T47D (cell line): ENCODE measurements around the gene CNTNAP5.

Experiments used
- DNase-seq, 2 experiments: peaks; one replicate each; pipeline versions ENCODE4 v3.0.0 to v3.0.0-alpha.2; 2011 to 2012; ENCODE audit warnings: low read depth in 1 of 2, low spot score in 1 of 2
- JUND ChIP-seq: IDR thresholded peaks from 2 replicates; pipeline ENCODE4 v1.6.1; 2012; ENCODE audit warnings: low read depth
- in situ Hi-C: cut with HindIII; loops from 2 replicates; pipeline ENCODE4 v1.10.0; 2016; ENCODE audit warnings: low sequenced_read_pairs, low pct_unique_long_range_greater_than_20kb

CNTNAP5 gene

DNA sequence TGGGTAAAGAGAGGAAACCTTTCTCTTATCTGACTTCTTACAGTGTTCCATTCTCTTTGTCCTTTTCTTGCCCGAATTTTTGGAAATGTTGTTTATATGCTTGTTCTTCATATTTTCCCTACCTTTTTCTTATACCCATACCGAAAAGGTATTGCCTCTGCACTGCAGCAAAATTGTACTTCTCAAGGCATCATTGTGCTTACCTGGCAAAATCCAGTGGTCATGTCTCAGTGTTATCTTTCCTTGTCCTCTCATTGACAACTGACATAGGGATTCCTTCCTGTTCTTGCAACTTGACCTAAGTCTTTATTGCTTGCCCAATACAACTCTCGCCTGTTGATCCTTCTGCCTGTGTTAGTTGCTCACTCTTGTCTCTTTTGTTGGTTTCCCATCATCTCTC is 842.2 kb downstream of the CNTNAP5 start:
- DNase-seq, result no peak
- in situ Hi-C loops, result no loop called here
- no peak for TF ChIP-seq JUND

DNA sequence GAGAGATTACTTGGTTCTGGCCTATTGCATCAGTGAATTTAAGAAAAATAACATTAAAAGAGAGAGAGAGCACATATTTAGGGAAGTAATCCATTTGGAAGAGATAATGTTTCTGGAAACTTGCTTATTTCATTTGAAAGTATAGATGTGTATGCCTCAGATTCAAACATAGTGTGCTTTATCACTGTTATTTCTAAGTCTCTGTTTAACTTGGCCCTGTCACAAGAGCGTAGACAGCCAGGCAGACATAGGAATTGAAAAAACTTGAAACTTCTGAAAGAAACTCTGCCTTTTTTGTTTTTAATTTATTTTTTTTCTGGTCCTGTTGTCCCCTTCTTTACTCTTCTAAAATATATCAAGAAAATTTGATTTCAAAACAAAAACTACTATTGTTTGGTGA is 849.1 kb downstream of the CNTNAP5 start:
- no peak for TF ChIP-seq JUND
- DNase-seq, result no peak
- in situ Hi-C loops, result no loop called here

DNA sequence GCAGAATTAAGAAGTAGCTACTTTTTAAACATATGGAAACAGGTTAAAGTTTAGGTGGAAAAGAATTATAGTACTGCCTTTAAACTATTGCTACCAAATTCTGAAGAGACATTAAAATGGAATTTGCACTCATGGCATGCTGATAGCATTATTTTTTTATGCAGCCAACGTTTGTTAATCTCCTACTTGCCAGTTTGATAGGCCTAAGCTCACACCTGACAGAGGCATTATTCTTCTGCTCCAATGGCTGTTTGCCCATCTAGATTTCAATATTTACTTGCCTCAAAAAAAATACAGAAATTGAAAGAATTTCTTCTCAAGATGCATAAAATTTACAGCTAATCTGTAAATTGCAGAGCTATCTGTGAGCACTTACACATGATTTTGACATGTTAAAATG is 849.6 kb downstream of the CNTNAP5 start:
- no peak for DNase-seq
- in situ Hi-C loops, result no loop called here
- TF ChIP-seq JUND, result no peak

DNA sequence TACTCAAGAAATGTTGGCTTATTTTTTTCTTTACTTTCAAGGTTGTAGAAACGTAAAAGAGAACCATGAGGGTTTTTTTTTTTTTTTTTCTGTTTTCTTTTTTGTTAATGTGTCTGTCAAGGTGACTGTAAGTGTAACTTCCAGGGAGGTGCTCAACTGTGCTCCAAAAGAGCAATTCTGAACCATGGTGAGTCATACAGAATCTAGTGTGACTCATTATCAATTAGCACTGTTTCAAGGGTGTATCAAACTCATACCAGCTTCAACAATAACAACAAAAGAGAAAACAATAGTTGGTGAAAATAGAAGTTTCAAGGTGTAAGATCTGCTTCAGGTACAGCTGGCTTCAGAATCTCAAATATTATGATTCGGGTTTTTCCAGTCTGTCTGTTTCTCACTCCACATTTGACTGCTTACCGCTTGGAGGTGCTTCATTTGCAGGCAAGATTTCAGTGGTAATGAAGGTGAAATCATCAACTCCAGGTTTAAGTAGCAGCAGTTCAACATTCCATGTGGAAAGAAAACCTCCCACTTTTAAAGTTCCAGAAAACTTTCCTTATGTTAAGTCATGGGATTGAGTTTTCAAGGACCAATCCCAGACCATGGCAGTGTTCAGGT is 850.6 kb downstream of the CNTNAP5 start:
- no peak for DNase-seq
- TF ChIP-seq JUND, result no peak
- in situ Hi-C loops, result no loop called here

DNA sequence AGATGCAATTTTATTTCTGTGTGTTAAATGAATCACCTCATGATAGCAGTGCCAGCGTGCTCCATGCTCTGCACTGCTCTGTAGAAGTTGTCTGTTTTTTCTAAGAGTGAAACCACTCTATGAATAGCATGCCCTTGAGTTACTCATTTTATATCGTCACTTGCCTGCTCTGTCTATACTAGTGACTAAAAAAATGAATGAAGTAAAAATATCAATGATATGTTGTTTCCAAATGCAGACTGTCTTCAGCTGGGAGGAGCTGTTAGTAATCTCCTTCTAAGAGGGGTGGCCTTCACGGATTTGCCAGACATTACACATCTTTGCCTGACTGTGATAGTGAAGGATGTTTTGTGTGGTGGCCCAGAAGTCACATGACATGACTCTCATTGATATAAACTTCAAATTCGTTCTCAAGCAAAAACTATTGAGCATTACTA is 852.1 kb downstream of the CNTNAP5 start:
- no peak for DNase-seq
- TF ChIP-seq JUND, result no peak
- in situ Hi-C loops, result no loop called here

DNA sequence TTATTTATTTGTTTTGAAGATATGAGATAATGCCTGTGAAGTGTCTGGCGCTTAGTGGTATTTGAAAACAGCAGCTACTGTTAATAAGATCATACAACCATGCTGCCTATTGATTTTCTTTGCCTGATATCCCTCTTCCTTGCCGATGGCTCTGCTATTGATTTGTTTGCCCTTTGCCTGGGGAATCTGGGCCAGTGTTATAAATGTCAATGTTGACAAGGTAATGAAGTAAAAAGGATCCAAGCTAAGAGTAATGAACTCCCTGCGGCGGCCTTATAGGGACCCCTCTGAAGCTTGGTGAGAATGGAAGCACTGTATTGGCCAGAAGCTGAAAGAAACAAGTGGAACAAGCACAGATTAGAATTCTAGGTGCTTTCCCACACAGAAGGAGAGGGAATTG is 854.6 kb downstream of the CNTNAP5 start:
- DNase-seq, result no peak
- TF ChIP-seq JUND, result no peak
- in situ Hi-C loops, result no loop called here

DNA sequence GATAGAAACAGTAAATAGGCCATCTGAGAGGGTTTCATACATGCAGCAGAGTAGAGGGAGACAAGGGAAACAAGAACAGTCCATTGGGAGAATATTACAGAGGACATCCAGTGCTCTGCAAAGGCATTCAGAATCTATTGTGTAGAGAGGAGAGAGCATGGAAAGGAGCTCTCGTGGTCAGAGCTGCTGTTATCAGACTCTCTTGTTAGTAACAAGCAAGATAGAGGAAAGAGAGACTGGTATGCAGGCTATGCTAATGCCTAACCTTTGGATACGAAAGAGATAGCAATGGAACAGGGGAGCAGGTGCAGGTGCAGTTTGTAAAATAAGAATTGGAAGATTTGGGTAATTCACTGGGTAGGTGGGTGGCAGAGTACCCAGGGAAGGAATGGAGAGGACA is 855.9 kb downstream of the CNTNAP5 start:
- TF ChIP-seq JUND, result no peak
- in situ Hi-C loops, result no loop called here
- no peak for DNase-seq

DNA sequence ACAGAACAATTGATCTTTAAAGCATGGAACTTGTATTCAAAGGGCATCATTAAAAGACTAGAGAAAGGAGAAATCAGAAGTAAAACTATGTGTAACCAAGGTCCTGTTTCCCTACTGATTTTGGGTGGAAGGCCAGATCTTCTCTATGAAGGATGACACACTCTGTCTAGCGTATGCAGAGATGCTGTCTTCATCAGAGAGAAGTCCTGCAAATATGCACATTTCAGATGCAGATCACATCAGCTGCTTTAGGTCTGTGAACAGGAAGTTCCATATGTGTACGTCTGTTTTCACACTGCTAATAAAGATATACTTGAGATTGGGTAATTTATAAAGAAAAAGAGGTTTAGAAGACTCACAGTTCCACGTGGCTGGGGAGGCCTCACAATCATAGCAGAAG is 857.3 kb downstream of the CNTNAP5 start:
- no peak for TF ChIP-seq JUND
- in situ Hi-C loops, result no loop called here
- no peak for DNase-seq

DNA sequence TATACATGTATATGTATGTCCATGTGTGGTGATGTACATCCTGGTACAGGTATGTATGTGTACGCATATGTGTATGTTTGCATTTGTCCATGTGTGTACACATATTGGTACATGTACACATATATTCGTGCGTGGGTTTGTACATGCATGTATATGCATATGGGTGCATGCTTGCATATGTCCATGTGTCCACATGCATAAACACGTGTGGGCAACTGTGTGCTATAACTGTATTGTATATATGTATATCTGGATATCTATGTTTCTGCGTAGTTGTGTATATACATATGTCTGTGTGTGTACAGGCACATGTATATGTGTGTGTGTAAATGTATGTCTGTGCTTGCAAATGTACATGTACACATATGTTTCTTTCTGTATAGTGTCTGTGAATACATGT is 858.5 kb downstream of the CNTNAP5 start:
- no peak for TF ChIP-seq JUND
- DNase-seq, result no peak
- in situ Hi-C loops, result no loop called here

DNA sequence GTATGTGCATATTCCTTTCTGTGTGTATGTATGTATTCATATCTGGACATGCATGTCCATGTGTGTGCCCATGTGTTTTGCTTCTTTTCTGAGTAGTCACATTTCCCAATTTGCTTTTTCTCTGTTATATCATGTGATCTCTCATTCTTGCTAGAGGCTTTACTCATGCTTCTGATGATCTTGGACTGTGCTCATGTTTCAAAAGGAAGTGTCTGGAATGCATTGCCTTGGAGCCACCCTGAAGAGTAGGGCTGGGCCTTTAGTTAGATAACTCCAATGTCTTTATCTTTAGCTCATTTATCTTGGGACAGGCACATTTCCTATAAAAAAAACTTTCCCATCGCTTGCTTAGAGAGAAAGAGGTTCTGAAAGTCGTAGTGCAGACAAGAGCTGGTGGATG is 859.2 kb downstream of the CNTNAP5 start:
- DNase-seq, result no peak
- TF ChIP-seq JUND, result no peak

DNA sequence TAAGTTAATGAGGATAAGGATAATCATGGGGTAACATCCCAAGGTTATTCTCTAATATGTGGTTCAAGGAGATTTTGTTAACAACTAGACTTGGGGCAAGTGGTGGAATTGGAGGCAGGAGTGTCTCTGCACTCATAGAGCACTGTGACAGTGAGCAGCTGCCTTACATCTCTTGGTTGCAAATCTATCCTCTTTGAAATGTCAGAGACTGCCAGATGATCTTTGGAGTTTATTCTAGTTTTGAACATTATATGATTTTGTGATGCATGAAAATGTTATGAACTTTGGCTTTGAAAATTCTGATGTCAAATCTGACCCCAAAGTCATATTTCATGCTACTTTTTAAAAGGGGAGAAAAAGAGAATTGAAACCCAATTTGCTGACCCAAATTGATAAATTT is 861.1 kb downstream of the CNTNAP5 start:
- DNase-seq, result no peak
- TF ChIP-seq JUND, result no peak
- in situ Hi-C loops, result no loop called here

More for the DNA sequence above, 859.2 kb downstream of the CNTNAP5 start:
- in situ Hi-C loops, result no loop called here

DNA sequence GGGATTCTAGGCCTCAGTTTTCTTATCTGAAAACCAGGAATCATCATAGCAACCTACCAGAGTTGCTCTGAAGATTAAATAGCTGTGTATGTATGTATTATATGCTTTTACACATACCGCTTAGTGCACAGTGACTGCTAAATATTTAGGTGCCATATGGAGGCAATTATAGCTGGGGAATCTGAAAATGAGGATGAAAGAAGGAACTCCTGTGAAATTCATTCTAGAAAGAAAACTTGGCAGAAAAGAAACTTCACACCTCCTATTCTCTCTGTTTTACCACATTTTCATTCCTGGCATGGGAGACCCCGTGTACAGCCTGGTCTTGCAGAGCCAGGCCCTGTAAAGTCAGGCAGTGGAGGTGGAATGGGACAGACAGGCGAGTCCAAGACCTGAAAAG is 862.4 kb downstream of the CNTNAP5 start:
- no peak for DNase-seq
- in situ Hi-C loops, result no loop called here
- TF ChIP-seq JUND, result no peak

DNA sequence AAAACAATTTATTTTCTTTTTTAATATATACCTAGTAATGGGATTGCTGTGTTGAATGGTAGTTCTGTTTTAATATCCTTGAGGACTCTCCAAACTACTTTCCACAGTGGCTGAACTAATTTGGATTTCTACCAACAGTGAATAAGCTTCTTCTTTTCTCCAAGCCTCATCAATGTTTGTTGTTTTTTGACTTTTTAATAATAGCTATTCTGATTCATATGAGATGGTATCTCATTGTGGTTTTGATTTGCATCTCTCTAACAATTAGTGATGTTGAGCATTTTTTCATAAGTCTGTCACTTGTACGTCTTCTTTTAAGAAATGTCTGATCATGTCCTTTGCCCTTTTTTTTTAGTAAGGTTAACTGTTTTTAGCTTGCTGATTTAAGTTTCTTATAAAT is 863.3 kb downstream of the CNTNAP5 start:
- TF ChIP-seq JUND, result no peak
- DNase-seq, result no peak
- in situ Hi-C loops, result no loop called here

DNA sequence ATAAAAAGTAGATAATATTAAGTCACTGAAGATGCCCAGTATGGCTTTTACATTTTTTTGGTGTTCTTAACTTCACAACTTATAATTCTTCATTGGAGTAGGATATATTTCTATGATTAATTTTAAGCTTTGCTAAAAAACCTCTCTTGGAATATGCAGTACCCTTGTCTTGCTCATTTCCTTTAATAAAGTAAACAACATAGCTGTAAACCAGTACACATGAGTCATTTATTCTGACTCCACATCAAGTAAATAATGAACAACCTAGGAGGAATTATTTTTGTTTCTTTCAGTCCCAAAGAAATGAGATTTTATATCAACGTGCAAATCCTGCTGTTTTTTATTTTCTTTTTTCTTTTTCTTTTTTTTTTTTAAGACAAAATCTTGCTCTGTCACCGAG is 869.1 kb downstream of the CNTNAP5 start:
- TF ChIP-seq JUND, result no peak
- in situ Hi-C loops, result no loop called here
- no peak for DNase-seq

DNA sequence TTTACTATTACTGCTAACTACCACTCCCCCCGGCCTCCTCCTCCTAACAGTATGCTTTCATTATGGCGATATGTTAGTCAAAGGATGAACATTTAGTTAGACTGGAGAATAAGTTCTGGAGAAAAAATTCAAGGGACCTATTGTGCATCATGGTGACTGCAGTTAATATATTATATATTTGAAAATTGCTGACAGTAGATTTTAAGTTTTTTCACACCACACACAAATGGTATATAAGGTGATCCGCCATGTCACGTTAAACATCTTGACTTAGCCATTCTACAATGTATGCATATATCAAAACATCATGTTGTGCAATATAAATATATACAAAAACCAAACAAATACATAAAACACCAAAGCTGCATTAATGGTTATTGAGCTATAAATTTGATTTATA is 873.7 kb downstream of the CNTNAP5 start:
- in situ Hi-C loops, result no loop called here
- TF ChIP-seq JUND, result no peak
- DNase-seq, result no peak
